GM10266 (cell line): ENCODE results near the gene STRC.
"Not testable (repeated sequence)": the region's sequence is repeated elsewhere in the genome, so short reads cannot be mapped to it uniquely, and the experiment has no call there.

Experiments
- DNase-seq: peaks from one replicate; pipeline ENCODE4 v3.0.0; 2012; ENCODE audit errors: extremely low spot score
- CTCF ChIP-seq: IDR thresholded peaks from 2 replicates; pipeline ENCODE4 v1.5.1; 2012; ENCODE audit warnings: mild to moderate bottlenecking, low read depth; ENCODE audit not compliant: control insufficient read depth, insufficient read depth; ENCODE audit errors: missing control alignments

The STRC gene

DNA sequence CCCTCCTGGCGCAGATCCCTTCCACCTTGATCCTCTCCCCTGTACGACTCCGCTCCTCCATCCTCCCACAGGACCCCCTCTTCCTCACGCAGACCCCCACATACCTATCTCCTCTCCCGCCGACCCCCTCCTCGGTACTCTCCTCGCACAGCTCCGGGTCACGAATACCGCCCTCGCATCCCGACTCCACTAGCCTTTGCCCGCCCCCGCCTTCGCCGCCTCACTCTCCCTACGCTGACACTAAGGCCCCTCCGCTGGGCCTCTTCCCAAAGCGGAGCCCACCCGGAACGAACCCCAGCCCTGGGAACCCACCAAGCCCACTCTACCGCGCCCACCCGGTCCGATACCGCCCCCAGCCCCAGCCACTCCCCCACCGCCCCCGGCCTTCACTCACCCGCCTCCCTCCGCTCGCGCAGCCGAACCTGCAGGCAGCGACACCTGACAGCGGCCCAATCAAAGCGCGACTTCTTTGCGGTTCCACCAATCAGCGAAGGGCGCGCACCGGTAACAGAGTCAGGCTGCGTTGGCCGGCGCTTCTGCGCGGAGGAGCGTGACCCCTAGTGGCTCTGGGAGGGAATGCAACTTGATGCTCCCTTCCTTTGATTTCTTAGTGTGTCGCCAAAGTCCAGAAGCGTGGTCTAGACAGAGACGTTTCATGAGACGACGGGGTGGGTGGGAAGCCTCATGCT lies 28.7 kb downstream of the STRC start, which contains the start of gene PPIP5K1:
TSS of gene PPIP5K1 (minus strand) at position 431 of the 689 bp plus-strand sequence. CDS start 5,704 bp downstream, outside the sequence.
- not testable (repeated sequence) for DNase-seq

- DNase-seq, result not testable (repeated sequence)
Measured at GRCh38 chr15:43574607-43575006, 44.0 kb downstream of the STRC start.

- DNase-seq, result not testable (repeated sequence)
Measured at GRCh38 chr15:43566615-43567014, 52.0 kb downstream of the STRC start.

DNA sequence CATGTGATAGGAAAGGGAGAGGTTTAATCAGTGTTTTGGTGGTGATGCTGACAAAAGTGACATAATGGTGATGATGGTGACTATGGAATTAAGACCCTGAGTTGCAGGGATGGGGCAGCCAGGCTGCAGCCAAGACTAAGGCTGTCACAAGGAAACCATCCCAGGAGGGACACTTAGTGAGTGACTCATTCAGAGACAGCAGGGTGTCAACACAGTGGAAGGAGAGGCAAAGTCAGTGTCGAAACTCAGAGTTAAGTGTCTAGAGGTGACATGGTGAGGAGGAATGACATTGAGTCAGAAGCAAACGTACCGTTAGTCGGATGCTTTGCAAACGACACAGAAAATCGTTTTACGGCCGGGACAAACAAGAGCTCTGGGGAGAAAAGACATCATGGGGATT lies 54.8 kb downstream of the STRC start:
- not testable (repeated sequence) for DNase-seq

DNA sequence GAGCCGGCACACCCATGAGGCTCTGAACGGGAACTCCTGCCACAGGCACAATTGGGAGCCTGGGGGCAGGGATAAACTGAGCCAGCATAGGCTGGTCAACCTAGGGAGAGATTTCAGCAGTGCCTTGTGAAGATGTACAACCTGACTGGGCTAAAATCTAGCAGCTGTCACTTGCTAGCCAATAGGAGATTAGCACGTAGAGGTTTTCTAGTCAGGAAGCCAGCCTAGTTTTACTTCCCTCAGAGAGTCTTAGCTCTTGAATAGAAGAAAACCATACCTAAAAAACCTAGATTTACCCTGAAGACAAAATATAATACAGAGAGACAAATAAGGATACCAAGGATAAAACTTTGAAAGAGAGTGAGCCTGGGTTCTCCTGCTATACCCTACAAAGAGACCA lies 55.8 kb downstream of the STRC start:
- DNase-seq, result not testable (repeated sequence)

DNA sequence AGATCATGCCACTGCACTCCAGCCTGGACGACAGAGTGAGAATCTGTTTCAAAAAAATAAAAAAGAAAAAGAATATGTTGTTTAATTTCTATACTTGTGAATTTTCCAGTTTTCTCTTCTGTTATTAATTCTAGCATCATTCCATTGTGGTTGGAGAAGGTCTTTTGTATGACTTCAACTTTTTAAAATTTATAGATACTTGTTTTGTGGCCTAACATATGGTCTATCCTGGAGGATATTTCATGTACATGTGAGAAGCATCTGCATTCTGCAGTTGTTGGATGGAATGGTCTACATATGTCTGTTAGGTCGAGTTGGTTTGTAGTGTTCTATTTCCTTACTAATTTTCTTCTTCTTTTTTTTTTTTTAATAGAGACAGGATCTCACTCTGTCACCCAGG lies 65.6 kb downstream of the STRC start:
- DNase-seq, result no peak
- no peak for TF ChIP-seq CTCF

DNA sequence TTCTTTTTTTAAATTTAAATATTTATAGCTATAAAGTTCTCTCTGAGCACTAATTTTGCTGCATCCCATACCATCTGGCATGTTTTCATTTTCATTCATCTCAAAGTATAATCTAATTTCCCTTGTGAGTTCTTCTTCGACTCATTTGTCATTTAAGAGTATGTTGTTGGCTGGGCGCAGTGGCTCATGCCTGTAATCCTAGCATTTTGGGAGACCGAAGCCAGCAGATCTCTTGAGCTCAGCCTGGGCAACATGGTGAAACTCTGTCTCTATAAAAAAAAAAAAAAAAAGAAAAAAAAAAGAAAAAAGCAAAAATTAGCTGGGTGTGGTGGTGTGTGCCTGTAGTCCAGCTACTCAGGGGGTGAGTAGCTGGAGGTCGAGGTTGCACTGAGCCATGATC lies 66.3 kb downstream of the STRC start:
- no peak for DNase-seq
- TF ChIP-seq CTCF, result no peak

- DNase-seq, result no peak
- no peak for TF ChIP-seq CTCF
Measured at GRCh38 chr15:43550527-43551363, 67.9 kb downstream of the STRC start.
